Muscle of leg (tissue), 11 donors: ENCODE results near the gene JAKMIP1. TPM values are rescaled to one million over a fixed set of nuclear protein-coding genes. Genes with fewer than 3 reads are reported as not detected.

Experiments
- DNase-seq: peaks from one replicate; pipeline ENCODE4 v3.0.0; 2013
- H3K27ac ChIP-seq: one replicate; pipeline ENCODE4 v1.5.1; 2013; ENCODE audit warnings: mild to moderate bottlenecking, low read length, control low read depth
- H3K27me3 ChIP-seq: one replicate; pipeline ENCODE4 v1.6.1; 2013; ENCODE audit warnings: low read length; ENCODE audit not compliant: control insufficient read depth, insufficient read depth
- H3K36me3 ChIP-seq: one replicate; pipeline ENCODE4 v1.6.1; 2013; ENCODE audit warnings: low read length; ENCODE audit not compliant: control insufficient read depth, insufficient read depth
- H3K4me1 ChIP-seq: one replicate; pipeline ENCODE4 v1.6.1; 2013; ENCODE audit warnings: low read length; ENCODE audit not compliant: control insufficient read depth, insufficient read depth
- H3K4me3 ChIP-seq: one replicate; pipeline ENCODE4 v1.5.1; 2013; ENCODE audit warnings: low read length, control low read depth
- H3K9me3 ChIP-seq: replicated peaks from 2 replicates; pipeline ENCODE4 v1.6.1; 2013; ENCODE audit warnings: low read depth, low read length; ENCODE audit not compliant: control insufficient read depth
- WGBS: methylation state at CpG from one replicate; pipeline ENCODE4 v1.1.5; 2013; ENCODE audit warnings: missing lambda C conversion rate; ENCODE audit not compliant: insufficient coverage; 5-methylcytosine and 5-hydroxymethylcytosine counted together
- polyA plus RNA-seq, 8 donors: library from polyadenylated mRNA; unstranded; fragments of 120-200 nt; gene quantifications; one replicate each; pipeline versions ENCODE4 v1.2.1 to v1.2.3, GENCODE V29; 2013; ENCODE audit warnings: inconsistent platforms in 1 of 8, low replicate concordance in 1 of 8; ENCODE audit not compliant: insufficient read length in 8 of 8, insufficient read depth in 1 of 8
- total RNA-seq: library from RNA; stranded (reverse); fragments of 120-200 nt; gene quantifications from one replicate; pipeline ENCODE4 v1.2.4, GENCODE V29; 2013

JAKMIP1 gene
- total and polyA plus RNA-seq, 9 donors: 0.04 to 0.39 TPM; not detected in 7

- H3K27me3 ChIP-seq: peaks cover 14% of the 10 kb centered on the region
- no peak overlapping the region for H3K27ac ChIP-seq
- no peaks in the 10 kb centered on the region for H3K9me3 ChIP-seq
- H3K36me3 ChIP-seq: no peaks in the 10 kb centered on the region
- no peaks in the 10 kb centered on the region for H3K4me1 ChIP-seq
- DNase-seq: no peak
- H3K4me3 ChIP-seq: no peak overlapping the region
- 72% methylated on average over 7 of the region's 12 CpGs for WGBS
Observed at GRCh38 chr4:6236816-6237390, 36.6 kb upstream of the JAKMIP1 start.

GRCh38 chr4:6235901-6236640, 35.7 kb upstream of the JAKMIP1 start:
- Histone ChIP-seq H3K4me1 (no peaks in the 10 kb centered on the region), H3K36me3 (no peaks in the 10 kb centered on the region), H3K27me3 (peaks cover 14% of the 10 kb centered on the region), H3K4me3 (no peak overlapping the region), H3K9me3 (no peaks in the 10 kb centered on the region), H3K27ac (no peak overlapping the region)
- DNase-seq: no peak
- WGBS: 47% methylated on average over 11 of the region's 17 CpGs

- no peak for DNase-seq
- H3K9me3 ChIP-seq: no peaks in the 10 kb centered on the region
- 80% methylated on average over 1 of the region's 7 CpGs for WGBS
- H3K36me3 ChIP-seq: no peaks in the 10 kb centered on the region
- H3K27me3 ChIP-seq: peaks cover 14% of the 10 kb centered on the region
- no peaks in the 10 kb centered on the region for H3K4me1 ChIP-seq
- no peak overlapping the region for H3K4me3 ChIP-seq
- H3K27ac ChIP-seq: no peak overlapping the region
Observed at GRCh38 chr4:6235012-6235411, 34.7 kb upstream of the JAKMIP1 start.

DNA sequence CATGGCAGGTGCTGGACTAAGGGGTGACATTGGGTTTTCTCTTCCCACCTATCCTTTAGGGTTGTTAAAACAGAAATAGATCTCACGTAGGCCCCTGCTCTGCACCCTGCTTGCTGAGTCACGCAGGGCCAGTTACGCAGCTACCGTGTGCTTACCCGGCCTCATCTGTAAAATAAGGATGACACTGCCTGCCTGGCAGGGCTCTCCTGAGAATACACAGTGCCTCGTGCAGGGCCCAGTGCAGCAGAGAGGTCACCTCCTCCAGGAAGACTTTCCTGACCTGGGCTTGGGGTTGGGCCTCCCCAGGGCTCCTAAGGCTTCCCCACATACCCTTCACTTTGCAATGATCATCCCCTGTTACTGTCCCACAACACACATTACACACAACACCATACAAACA, 33.6 kb upstream of the JAKMIP1 start:
- DNase-seq: no peak
- H3K9me3 ChIP-seq: no peaks in the 10 kb centered on the region
- H3K27me3 ChIP-seq: peaks cover 14% of the 10 kb centered on the region
- H3K27ac ChIP-seq: no peak overlapping the region
- no peaks in the 10 kb centered on the region for H3K36me3 ChIP-seq
- no peaks in the 10 kb centered on the region for H3K4me1 ChIP-seq
- H3K4me3 ChIP-seq: no peak overlapping the region
- 79% methylated on average over 6 of the region's 6 CpGs for WGBS

DNA sequence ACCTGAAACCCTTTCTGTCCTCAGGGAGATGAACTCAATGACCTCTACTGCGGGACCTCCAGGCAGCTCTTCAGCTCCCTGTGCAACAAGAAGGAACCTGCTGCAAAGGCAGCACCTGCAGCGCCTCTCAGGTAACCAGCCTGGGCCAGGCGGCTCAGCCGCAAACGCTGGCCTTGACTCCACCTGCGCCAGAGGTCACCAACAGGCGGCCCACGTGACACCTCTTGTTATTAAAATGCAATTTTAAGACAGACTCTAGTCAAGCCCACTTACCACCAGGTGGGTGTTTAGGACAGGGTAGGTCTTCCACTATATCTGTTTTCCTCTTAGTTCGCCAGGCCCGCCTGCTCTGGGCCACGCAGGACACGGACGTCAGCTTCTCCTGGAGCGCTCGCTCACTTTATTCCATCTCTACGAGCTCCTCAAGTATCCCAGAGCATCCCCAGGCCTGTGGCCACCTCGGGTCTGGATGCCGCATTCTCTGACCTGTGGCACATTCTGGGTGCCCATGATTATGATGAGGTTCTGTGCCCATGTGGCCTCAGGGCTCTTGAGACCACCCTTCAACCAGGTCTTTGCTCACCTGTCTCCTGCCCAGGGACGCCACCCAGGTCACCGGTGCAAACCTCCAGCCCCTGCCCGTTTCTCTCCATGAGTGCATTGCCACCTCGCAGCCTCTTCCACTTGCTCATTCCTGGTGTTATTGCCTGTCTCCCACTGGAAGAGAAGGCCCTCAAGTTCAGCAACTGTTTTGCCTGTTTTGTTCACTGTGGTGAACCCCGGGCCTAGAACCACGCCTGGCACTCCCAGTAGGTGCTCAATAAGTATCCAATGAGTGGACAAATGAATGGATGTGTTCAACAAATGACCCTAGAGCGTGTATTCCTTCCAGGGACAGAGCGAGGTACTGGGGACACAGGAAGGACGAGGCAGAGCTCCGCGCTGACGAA, 32.8 kb upstream of the JAKMIP1 start:
- no peak for DNase-seq
- Histone ChIP-seq H3K36me3 (no peaks in the 10 kb centered on the region), H3K9me3 (no peaks in the 10 kb centered on the region), H3K27ac (no peak overlapping the region), H3K27me3 (peaks cover 16% of the 10 kb centered on the region), H3K4me1 (no peaks in the 10 kb centered on the region), H3K4me3 (no peak overlapping the region)
- 84% methylated on average over 20 of the region's 30 CpGs for WGBS

DNA sequence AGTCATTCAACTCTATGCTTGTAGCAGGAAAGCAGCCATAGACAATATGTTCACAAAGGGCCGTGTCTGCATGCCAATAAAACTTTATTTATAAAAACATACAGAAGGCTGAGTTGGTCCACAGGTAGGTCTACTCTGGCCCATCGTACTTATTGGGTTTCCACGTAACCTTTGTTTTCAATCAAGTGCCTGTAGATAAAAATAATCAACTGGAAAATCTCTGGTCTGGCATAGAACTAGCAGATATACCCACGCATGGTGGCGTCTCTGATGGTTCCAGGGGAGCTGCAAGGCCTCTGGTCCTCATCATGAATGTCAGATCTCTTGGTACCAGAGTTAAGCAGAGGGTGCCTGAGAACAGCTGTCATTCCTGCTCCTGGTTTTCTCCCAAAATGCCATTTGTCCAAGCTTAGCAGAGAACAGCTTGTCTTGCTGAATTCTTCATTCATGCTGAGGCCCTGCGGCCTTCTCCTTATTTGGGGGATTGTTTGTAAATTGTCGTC, 31.4 kb upstream of the JAKMIP1 start:
- Histone ChIP-seq H3K27ac (no peak overlapping the region), H3K36me3 (no peaks in the 10 kb centered on the region), H3K9me3 (no peaks in the 10 kb centered on the region), H3K4me3 (no peak overlapping the region), H3K27me3 (peaks cover 12% of the 10 kb centered on the region), H3K4me1 (no peaks in the 10 kb centered on the region)
- no peak for DNase-seq
- WGBS: 78% methylated on average over 4 of the region's 7 CpGs

GRCh38 chr4:6230827-6231662, 30.7 kb upstream of the JAKMIP1 start:
- no peak overlapping the region for H3K4me3 ChIP-seq

DNA sequence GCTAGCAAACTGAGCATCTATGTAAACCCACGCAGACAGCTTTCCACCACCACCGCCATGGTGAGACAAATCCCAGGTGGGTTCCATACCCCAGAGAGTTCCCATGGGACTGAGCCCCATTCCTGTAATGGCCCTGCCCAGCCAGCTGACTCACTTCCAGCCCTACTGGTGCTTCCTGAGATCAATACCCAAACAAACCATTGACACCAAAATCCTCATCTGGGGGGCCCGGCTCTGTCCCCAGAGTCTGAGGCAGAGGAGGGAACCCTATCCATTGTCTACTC, 30.1 kb upstream of the JAKMIP1 start:
- Histone ChIP-seq H3K4me3 (no peak overlapping the region), H3K4me1 (no peaks in the 10 kb centered on the region), H3K27me3 (peaks cover 4% of the 10 kb centered on the region), H3K36me3 (no peaks in the 10 kb centered on the region), H3K27ac (no peak overlapping the region), H3K9me3 (no peaks in the 10 kb centered on the region)
- DNase-seq: no peak
- WGBS: 67% methylated on average over 3 of the region's 3 CpGs

More at GRCh38 chr4:6230827-6231662, 30.7 kb upstream of the JAKMIP1 start:
- no peaks in the 10 kb centered on the region for H3K36me3 ChIP-seq
- no peak for DNase-seq
- no peaks in the 10 kb centered on the region for H3K9me3 ChIP-seq
- H3K27ac ChIP-seq: no peak overlapping the region
- H3K27me3 ChIP-seq: peaks cover 10% of the 10 kb centered on the region
- WGBS: 89% methylated on average over 20 of the region's 21 CpGs
- H3K4me1 ChIP-seq: no peaks in the 10 kb centered on the region

DNA sequence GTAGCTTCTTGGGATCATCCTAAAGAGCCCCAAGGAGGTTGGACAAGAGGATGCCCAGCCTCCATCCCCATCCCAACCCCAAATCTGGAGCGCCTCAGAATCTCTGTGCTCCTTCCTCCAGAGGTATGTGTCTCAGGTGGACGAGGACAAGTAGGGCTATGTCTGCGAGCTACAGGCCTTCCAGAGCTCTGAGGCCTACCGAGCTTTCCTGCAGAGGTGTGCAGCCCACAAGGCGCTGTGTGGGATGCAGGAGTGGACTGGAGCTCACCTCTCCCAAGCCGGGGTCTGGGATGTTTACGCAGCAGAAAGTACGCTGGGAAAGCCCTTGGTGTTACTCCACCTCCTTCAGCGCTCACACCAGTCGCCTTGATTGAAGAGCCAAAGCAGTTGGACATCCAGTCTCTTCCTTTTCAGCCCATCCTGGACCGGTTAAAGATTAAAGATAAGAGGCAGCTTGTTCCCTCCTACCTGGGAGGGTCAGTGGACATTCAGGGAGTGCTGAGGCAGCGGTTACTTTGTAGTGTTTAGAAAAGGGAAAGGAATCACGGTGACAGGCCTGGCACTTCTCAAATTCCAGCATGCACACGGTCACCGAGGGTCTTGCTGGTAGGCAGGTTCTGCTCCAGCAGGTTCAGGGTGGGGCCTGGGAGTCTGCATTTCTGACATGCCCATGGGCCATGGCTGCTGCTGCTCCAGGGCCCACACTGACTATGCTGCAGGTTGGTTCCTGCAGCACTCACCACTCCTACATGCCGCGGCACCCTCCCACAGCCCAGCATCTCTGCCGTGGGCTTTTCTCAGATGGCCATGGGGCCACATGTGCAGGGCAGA, 29.5 kb upstream of the JAKMIP1 start:
- DNase-seq: no peak
- H3K27ac ChIP-seq: no peak overlapping the region
- peaks cover 2% of the 10 kb centered on the region for H3K27me3 ChIP-seq
- no peak overlapping the region for H3K4me3 ChIP-seq
- WGBS: 80% methylated on average over 14 of the region's 18 CpGs
- H3K36me3 ChIP-seq: no peaks in the 10 kb centered on the region
- no peaks in the 10 kb centered on the region for H3K4me1 ChIP-seq
- no peaks in the 10 kb centered on the region for H3K9me3 ChIP-seq
